OCI-LY1 (cell line): Measurements from ENCODE around the gene TMEM213.
"Not testable (repeated sequence)": the region's sequence is repeated elsewhere in the genome, so short reads cannot be mapped to it uniquely, and the experiment has no call there.

Experiments used
- H2AFZ ChIP-seq: fragments of 200-600 bp; sonication (generic), shearing (Covaris generic); 2 replicates; pipeline ENCODE4 v1.6.0; 2014; ENCODE audit warnings: antibody characterized with exemption, mild to moderate bottlenecking, low read length
- H3F3A ChIP-seq: fragments of 200-600 bp; sonication (generic), shearing (Covaris generic); 2 replicates; pipeline ENCODE4 v1.6.0; 2014; ENCODE audit warnings: mild to moderate bottlenecking, antibody characterized with exemption, low read length, moderate library complexity; ENCODE audit not compliant: insufficient read depth
- H3K27ac ChIP-seq: fragments of 200-600 bp; sonication (generic); 2 replicates; pipeline ENCODE4 v1.5.1; 2014; ENCODE audit warnings: low read length, mixed run types, mild to moderate bottlenecking, low read depth; ENCODE audit not compliant: poor library complexity, severe bottlenecking
- H3K27me3 ChIP-seq: fragments of 200-600 bp; sonication (generic); 2 replicates; pipeline ENCODE4 v1.6.0; 2014; ENCODE audit warnings: antibody characterized with exemption, mild to moderate bottlenecking, low read length, moderate library complexity; ENCODE audit not compliant: insufficient read depth
- H3K36me3 ChIP-seq: fragments of 200-600 bp; sonication (generic); 2 replicates; pipeline ENCODE4 v1.6.1; 2014; ENCODE audit warnings: mild to moderate bottlenecking, antibody characterized with exemption, low read length, moderate library complexity, mixed read lengths; ENCODE audit not compliant: insufficient read depth
- H3K4me1 ChIP-seq: fragments of 200-600 bp; sonication (generic); 2 replicates; pipeline ENCODE4 v1.5.1; 2014; ENCODE audit warnings: mild to moderate bottlenecking, low read length, moderate library complexity; ENCODE audit not compliant: insufficient read depth, severe bottlenecking
- H3K4me2 ChIP-seq: fragments of 200-600 bp; sonication (generic), shearing (Covaris generic); 2 replicates; pipeline ENCODE4 v1.6.1; 2014; ENCODE audit warnings: low read length
- H3K4me3 ChIP-seq: fragments of 200-600 bp; sonication (generic); 2 replicates; pipeline ENCODE4 v1.5.1; 2014; ENCODE audit warnings: low read length, low read depth, mild to moderate bottlenecking, mixed read lengths; ENCODE audit not compliant: poor library complexity, severe bottlenecking
- H3K79me2 ChIP-seq: fragments of 200-600 bp; shearing (Covaris generic); 2 replicates; pipeline ENCODE4 v1.6.1; 2016; ENCODE audit warnings: mixed run types, low read length, mixed read lengths; ENCODE audit not compliant: insufficient read depth
- H3K9ac ChIP-seq: fragments of 200-600 bp; sonication (generic), shearing (Covaris generic); 2 replicates; pipeline ENCODE4 v1.6.1; 2014; ENCODE audit warnings: mild to moderate bottlenecking, low read length, mixed read lengths
- H3K9me2 ChIP-seq: fragments of 200-600 bp; sonication (generic), shearing (Covaris generic); 2 replicates; pipeline ENCODE4 v1.6.1; 2014; ENCODE audit warnings: low read depth, mild to moderate bottlenecking, low read length, mixed read lengths
- H3K9me3 ChIP-seq: fragments of 200-600 bp; shearing (Covaris generic); 2 replicates; pipeline ENCODE4 v1.6.1; 2014; ENCODE audit warnings: low read length, mixed read lengths
- H4K20me1 ChIP-seq: fragments of 200-600 bp; sonication (generic), shearing (Covaris generic); 2 replicates; pipeline ENCODE4 v1.6.0; 2016; ENCODE audit warnings: mild to moderate bottlenecking, low read length; ENCODE audit not compliant: insufficient read depth
- CTCF ChIP-seq: fragments of 200-600 bp; sonication (generic), shearing (Covaris generic); IDR thresholded peaks from 2 replicates; pipeline ENCODE4 v1.5.1; 2017; ENCODE audit warnings: mild to moderate bottlenecking, antibody characterized with exemption, low read length, moderate library complexity, mixed read lengths
- EZH2 ChIP-seq: fragments of 200-600 bp; sonication (generic), shearing (Covaris generic); IDR thresholded peaks from 2 replicates; pipeline ENCODE4 v1.8.0; 2017; ENCODE audit warnings: borderline replicate concordance, mixed run types, mild to moderate bottlenecking, antibody characterized with exemption, low read length, moderate library complexity, mixed read lengths

TMEM213 gene

GRCh38 chr7:138809346-138809745 lies 11.6 kb downstream of the TMEM213 start:
- no peaks in the 10 kb centered on the region for H3K79me2 ChIP-seq
- H2AFZ ChIP-seq = no peak overlapping the region
- no peaks in the 10 kb centered on the region for H3K27me3 ChIP-seq
- H3F3A ChIP-seq = no peaks in the 10 kb centered on the region
- no peaks in the 10 kb centered on the region for H4K20me1 ChIP-seq
- no peaks in the 10 kb centered on the region for H3K9me3 ChIP-seq
- no peaks in the 10 kb centered on the region for H3K4me1 ChIP-seq
- no peak overlapping the region for H3K4me3 ChIP-seq
- H3K9me2 ChIP-seq = no peaks in the 10 kb centered on the region
- no peak overlapping the region for H3K4me2 ChIP-seq
- H3K36me3 ChIP-seq = no peaks in the 10 kb centered on the region
- TF ChIP-seq EZH2 (no peak), CTCF (no peak)
- no peak overlapping the region for H3K27ac ChIP-seq
- H3K9ac ChIP-seq = no peak overlapping the region

- not testable (repeated sequence) for H2AFZ ChIP-seq, H3K9ac ChIP-seq, H3K27me3 ChIP-seq, H3K27ac ChIP-seq, H3K4me3 ChIP-seq, H3K4me1 ChIP-seq, H3F3A ChIP-seq, H4K20me1 ChIP-seq, H3K36me3 ChIP-seq, H3K4me2 ChIP-seq, H3K9me2 ChIP-seq, H3K79me2 ChIP-seq, H3K9me3 ChIP-seq
Observed at GRCh38 chr7:138811327-138811726, 13.5 kb downstream of the TMEM213 start.

- Histone ChIP-seq H3K9ac (no peak overlapping the region), H3K9me2 (no peaks in the 10 kb centered on the region)
Observed at GRCh38 chr7:138813945-138814344, 16.2 kb downstream of the TMEM213 start.

GRCh38 chr7:138814816-138815332 lies 17.1 kb downstream of the TMEM213 start:
- Histone ChIP-seq H3K4me3 (no peak overlapping the region), H3K9me3 (no peaks in the 10 kb centered on the region), H3K27me3 (no peaks in the 10 kb centered on the region), H3F3A (no peaks in the 10 kb centered on the region), H4K20me1 (no peaks in the 10 kb centered on the region), H3K36me3 (no peaks in the 10 kb centered on the region), H2AFZ (no peak overlapping the region), H3K27ac (no peak overlapping the region), H3K79me2 (no peaks in the 10 kb centered on the region), H3K9ac (no peak overlapping the region), H3K4me2 (no peak overlapping the region), H3K9me2 (no peaks in the 10 kb centered on the region), H3K4me1 (no peaks in the 10 kb centered on the region)
- no peak for TF ChIP-seq EZH2
- no peak for TF ChIP-seq CTCF

More at GRCh38 chr7:138813945-138814344, 16.2 kb downstream of the TMEM213 start:
- H3K4me2 ChIP-seq = no peak overlapping the region
- H2AFZ ChIP-seq = no peak overlapping the region
- H3K9me3 ChIP-seq = no peaks in the 10 kb centered on the region
- no peaks in the 10 kb centered on the region for H3K36me3 ChIP-seq
- no peaks in the 10 kb centered on the region for H3K4me1 ChIP-seq
- H4K20me1 ChIP-seq = no peaks in the 10 kb centered on the region
- H3K27me3 ChIP-seq = no peaks in the 10 kb centered on the region
- no peak for TF ChIP-seq EZH2
- H3K27ac ChIP-seq = no peak overlapping the region
- no peaks in the 10 kb centered on the region for H3K79me2 ChIP-seq
- H3F3A ChIP-seq = no peaks in the 10 kb centered on the region
- H3K4me3 ChIP-seq = no peak overlapping the region
